NCI-H1092 treated with DMSO at 0.1 percent for 48 hours (cell line): ENCODE data around the gene FGD4.
"Not testable (repeated sequence)": the region's sequence is repeated elsewhere in the genome, so short reads cannot be mapped to it uniquely, and the experiment has no call there.

Source experiments
- DNase-seq: peaks from one replicate; lab custom pipeline; 2025; lab: John Stamatoyannopoulos, UW

Gene FGD4

GRCh38 chr12:32522331-32523221 lies 123.2 kb downstream of the FGD4 start:
- no peak for DNase-seq

- DNase-seq, result not testable (repeated sequence)
Measured at GRCh38 chr12:32525802-32526201, 126.4 kb downstream of the FGD4 start.

- DNase-seq, result not testable (repeated sequence)
Measured at GRCh38 chr12:32526343-32526742, 127.0 kb downstream of the FGD4 start.

- DNase-seq, result no peak
Measured at GRCh38 chr12:32532422-32532821, 133.1 kb downstream of the FGD4 start.

GRCh38 chr12:32532951-32533350 lies 133.6 kb downstream of the FGD4 start:
- DNase-seq, result no peak

GRCh38 chr12:32533506-32533905 lies 134.1 kb downstream of the FGD4 start:
- not testable (repeated sequence) for DNase-seq

GRCh38 chr12:32533971-32534590 lies 134.7 kb downstream of the FGD4 start:
- no peak for DNase-seq

GRCh38 chr12:32534698-32535097 lies 135.3 kb downstream of the FGD4 start:
- no peak for DNase-seq

GRCh38 chr12:32535288-32535999 lies 136.1 kb downstream of the FGD4 start:
- peak; percentile 86 for DNase-seq

- DNase-seq, result no peak
Measured at GRCh38 chr12:32536000-32536345, 136.6 kb downstream of the FGD4 start.

- no peak for DNase-seq
Measured at GRCh38 chr12:32541754-32542374, 142.5 kb downstream of the FGD4 start.

- no peak for DNase-seq
Measured at GRCh38 chr12:32542428-32543229, 143.3 kb downstream of the FGD4 start.

- DNase-seq, result no peak
Measured at GRCh38 chr12:32544893-32545292, 145.5 kb downstream of the FGD4 start.

- DNase-seq, result no peak
Measured at GRCh38 chr12:32545413-32545980, 146.1 kb downstream of the FGD4 start.

GRCh38 chr12:32546272-32546671 lies 146.9 kb downstream of the FGD4 start:
- no peak for DNase-seq

GRCh38 chr12:32548691-32549281 lies 149.4 kb downstream of the FGD4 start:
- DNase-seq, result no peak

- DNase-seq, result no peak
Measured at GRCh38 chr12:32549675-32550079, 150.3 kb downstream of the FGD4 start.

- DNase-seq, result no peak
Measured at GRCh38 chr12:32551058-32551457, 151.7 kb downstream of the FGD4 start.

GRCh38 chr12:32558903-32559302 lies 159.5 kb downstream of the FGD4 start:
- no peak for DNase-seq

GRCh38 chr12:32559434-32559833 lies 160.1 kb downstream of the FGD4 start:
- DNase-seq, result no peak

- no peak for DNase-seq
Measured at GRCh38 chr12:32560520-32560919, 161.2 kb downstream of the FGD4 start.
